ENCODE results near the gene ITM2B.
"Not testable (repeated sequence)": the region's sequence is repeated elsewhere in the genome, so short reads cannot be mapped to it uniquely, and the experiment has no call there.

The ITM2B gene

GRCh38 chr13:48215511-48216203, 17.3 kb upstream of the ITM2B start:
- not testable (repeated sequence) for H3K4me1 ChIP-seq (ENCODE audit: insufficient read depth, low read length); H3K9ac ChIP-seq (ENCODE audit: low read depth, low read length); H3K9me3 ChIP-seq (ENCODE audit: control insufficient read depth, insufficient read depth, low read length); H3K36me3 ChIP-seq (ENCODE audit: insufficient read depth, low read length)

GRCh38 chr13:48216204-48216711, 16.7 kb upstream of the ITM2B start:
- Histone ChIP-seq H3K9ac (ENCODE audit: low read depth, low read length) (no peak overlapping the region), H3K36me3 (ENCODE audit: insufficient read depth, low read length) (no peaks in the 10 kb centered on the region), H3K4me1 (ENCODE audit: insufficient read depth, low read length) (no peaks in the 10 kb centered on the region), H3K9me3 (ENCODE audit: control insufficient read depth, insufficient read depth, low read length) (peaks cover 9% of the 10 kb centered on the region)

GRCh38 chr13:48220592-48220980, 12.4 kb upstream of the ITM2B start:
- peaks cover 9% of the 10 kb centered on the region for H3K9me3 ChIP-seq (ENCODE audit: control insufficient read depth, insufficient read depth, low read length)
- H3K9ac ChIP-seq (ENCODE audit: low read depth, low read length): no peak overlapping the region
- H3K4me1 ChIP-seq (ENCODE audit: insufficient read depth, low read length): no peaks in the 10 kb centered on the region
- H3K36me3 ChIP-seq (ENCODE audit: insufficient read depth, low read length): no peaks in the 10 kb centered on the region

GRCh38 chr13:48220981-48221685, 11.9 kb upstream of the ITM2B start:
- Histone ChIP-seq H3K4me1 (ENCODE audit: insufficient read depth, low read length) (no peaks in the 10 kb centered on the region), H3K9me3 (ENCODE audit: control insufficient read depth, insufficient read depth, low read length) (peaks cover 9% of the 10 kb centered on the region), H3K9ac (ENCODE audit: low read depth, low read length) (no peak overlapping the region), H3K36me3 (ENCODE audit: insufficient read depth, low read length) (no peaks in the 10 kb centered on the region)

GRCh38 chr13:48221686-48222187, 11.3 kb upstream of the ITM2B start:
- Histone ChIP-seq H3K4me1 (ENCODE audit: insufficient read depth, low read length) (no peaks in the 10 kb centered on the region), H3K9me3 (ENCODE audit: control insufficient read depth, insufficient read depth, low read length) (peaks cover 5% of the 10 kb centered on the region), H3K36me3 (ENCODE audit: insufficient read depth, low read length) (no peaks in the 10 kb centered on the region), H3K9ac (ENCODE audit: low read depth, low read length) (no peak overlapping the region)

- H3K36me3 ChIP-seq (ENCODE audit: insufficient read depth, low read length): no peaks in the 10 kb centered on the region
- no peak overlapping the region for H3K9ac ChIP-seq (ENCODE audit: low read depth, low read length)
- no peaks in the 10 kb centered on the region for H3K4me1 ChIP-seq (ENCODE audit: insufficient read depth, low read length)
- no peaks in the 10 kb centered on the region; the same call in 1 of the 2 replicates for H3K9me3 ChIP-seq (ENCODE audit: control insufficient read depth, insufficient read depth, low read length)
These were observed 10.4 kb upstream of the ITM2B start for GRCh38 chr13:48222358-48223301.

GRCh38 chr13:48224701-48225100, 8.3 kb upstream of the ITM2B start:
- Histone ChIP-seq H3K4me1 (ENCODE audit: insufficient read depth, low read length) (no peaks in the 10 kb centered on the region), H3K9ac (ENCODE audit: low read depth, low read length) (no peak overlapping the region), H3K36me3 (ENCODE audit: insufficient read depth, low read length) (no peaks in the 10 kb centered on the region), H3K9me3 (ENCODE audit: control insufficient read depth, insufficient read depth, low read length) (no peaks in the 10 kb centered on the region)

- no peaks in the 10 kb centered on the region for H3K36me3 ChIP-seq (ENCODE audit: insufficient read depth, low read length)
- no peaks in the 10 kb centered on the region for H3K9me3 ChIP-seq (ENCODE audit: control insufficient read depth, insufficient read depth, low read length)
- H3K4me1 ChIP-seq (ENCODE audit: insufficient read depth, low read length): peaks cover 10% of the 10 kb centered on the region; the same call in 1 of the 2 replicates
- H3K9ac ChIP-seq (ENCODE audit: low read depth, low read length): no peak overlapping the region
These were observed 2.5 kb upstream of the ITM2B start for GRCh38 chr13:48230541-48230940.

- Histone ChIP-seq H3K4me1 (ENCODE audit: insufficient read depth, low read length) (peaks cover 15% of the 10 kb centered on the region), H3K9me3 (ENCODE audit: control insufficient read depth, insufficient read depth, low read length) (no peaks in the 10 kb centered on the region), H3K9ac (ENCODE audit: low read depth, low read length) (no peak overlapping the region), H3K36me3 (ENCODE audit: insufficient read depth, low read length) (no peaks in the 10 kb centered on the region)
These were observed 1.9 kb upstream of the ITM2B start for GRCh38 chr13:48231080-48231479.

GRCh38 chr13:48231933-48232332, 1.1 kb upstream of the ITM2B start:
- H3K9ac ChIP-seq (ENCODE audit: low read depth, low read length): peak overlapping the region; percentile 73; the same call in 1 of the 2 replicates
- H3K9me3 ChIP-seq (ENCODE audit: control insufficient read depth, insufficient read depth, low read length): no peaks in the 10 kb centered on the region
- peaks cover 21% of the 10 kb centered on the region for H3K4me1 ChIP-seq (ENCODE audit: insufficient read depth, low read length)
- 0 out of 2 replicates have a peak, but pooled peaks cover 6% of the 10 kb centered on the region for H3K36me3 ChIP-seq (ENCODE audit: insufficient read depth, low read length)

GRCh38 chr13:48232420-48233045, 473 bp upstream of the ITM2B start:
- Histone ChIP-seq H3K9me3 (ENCODE audit: control insufficient read depth, insufficient read depth, low read length) (no peaks in the 10 kb centered on the region), H3K9ac (ENCODE audit: low read depth, low read length) (peak overlapping the region; percentile 73), H3K4me1 (ENCODE audit: insufficient read depth, low read length) (peaks cover 26% of the 10 kb centered on the region), H3K36me3 (ENCODE audit: insufficient read depth, low read length) (0 out of 2 replicates have a peak, but pooled peaks cover 6% of the 10 kb centered on the region)

GRCh38 chr13:48233889-48234488, 983 bp downstream of the ITM2B start:
- H3K4me1 ChIP-seq (ENCODE audit: insufficient read depth, low read length): peaks cover 27% of the 10 kb centered on the region
- H3K9me3 ChIP-seq (ENCODE audit: control insufficient read depth, insufficient read depth, low read length): no peaks in the 10 kb centered on the region
- 0 out of 2 replicates have a peak, but pooled peaks cover 6% of the 10 kb centered on the region for H3K36me3 ChIP-seq (ENCODE audit: insufficient read depth, low read length)
- peak overlapping the region; percentile 96 for H3K9ac ChIP-seq (ENCODE audit: low read depth, low read length)

- peaks cover 27% of the 10 kb centered on the region for H3K4me1 ChIP-seq (ENCODE audit: insufficient read depth, low read length)
- no peaks in the 10 kb centered on the region for H3K9me3 ChIP-seq (ENCODE audit: control insufficient read depth, insufficient read depth, low read length)
- H3K36me3 ChIP-seq (ENCODE audit: insufficient read depth, low read length): 0 out of 2 replicates have a peak, but pooled peaks cover 6% of the 10 kb centered on the region
- H3K9ac ChIP-seq (ENCODE audit: low read depth, low read length): peak overlapping the region; percentile 96
These were observed 1.7 kb downstream of the ITM2B start for GRCh38 chr13:48234566-48235340.
